ENCODE data around the gene TREML1. TPM values are rescaled to one million over a fixed set of nuclear protein-coding genes. Genes with fewer than 3 reads are reported as not detected.

TREML1 gene
- total and polyA plus RNA-seq, 2 donors (not counting 1 experiment from before 2014, with no cell fraction given): not detected

GRCh38 chr6:41200296-41200900, 46.3 kb upstream of the TREML1 start:
- Histone ChIP-seq H3K4me3 (replicated peaks in 1 of 4; ENCODE audit: control extremely low read depth in 1 of 4, insufficient read depth in 1 of 4, low read depth in 3 of 4, low read length in 4 of 4) (no peak overlapping the region), H4K20me1 (ENCODE audit: control insufficient read depth, extremely low read depth, insufficient read depth, low read length) (no peaks in the 10 kb centered on the region), H3K4me1 (ENCODE audit: control insufficient read depth, extremely low read depth, insufficient read depth, low read length) (no peaks in the 10 kb centered on the region), H3K36me3 (ENCODE audit: control insufficient read depth, insufficient read depth, low read length) (no peaks in the 10 kb centered on the region), H3K9ac (ENCODE audit: insufficient read depth, low read length) (no peak overlapping the region), H3K79me2 (ENCODE audit: control insufficient read depth, insufficient read depth, low read length) (no peaks in the 10 kb centered on the region), H3K27ac (ENCODE audit: insufficient read depth, low read length) (no peak overlapping the region), H3K27me3 (ENCODE audit: control insufficient read depth, insufficient read depth, low read length) (no peaks in the 10 kb centered on the region), H3K4me2 (ENCODE audit: extremely low read depth, insufficient read depth, low read length) (no peak overlapping the region), H3K9me3 (ENCODE audit: control insufficient read depth, insufficient read depth, low read depth, low read length) (no peaks in the 10 kb centered on the region), H2AFZ (ENCODE audit: low read length) (no peak overlapping the region)
- TF ChIP-seq CTCF (conservative IDR thresholded peaks at IDR 0.05 in 1 of 2, IDR thresholded peaks at IDR 0.05 in 1 of 2; ENCODE audit: low read depth in 1 of 2, low read length in 2 of 2) (no peak), EZH2 (IDR thresholded peaks at IDR 0.05; ENCODE audit: low read length, missing control alignments) (no peak)
- DNase-seq (ENCODE audit: low read depth in 2 of 2): peak in 1 of 2 donors; percentile 27

GRCh38 chr6:41199552-41200246, 45.6 kb upstream of the TREML1 start:
- H3K27ac ChIP-seq (ENCODE audit: insufficient read depth, low read length): no peak overlapping the region
- no peaks in the 10 kb centered on the region for H4K20me1 ChIP-seq (ENCODE audit: control insufficient read depth, extremely low read depth, insufficient read depth, low read length)
- no peaks in the 10 kb centered on the region for H3K79me2 ChIP-seq (ENCODE audit: control insufficient read depth, insufficient read depth, low read length)
- no peaks in the 10 kb centered on the region for H3K4me1 ChIP-seq (ENCODE audit: control insufficient read depth, extremely low read depth, insufficient read depth, low read length)
- no peaks in the 10 kb centered on the region for H3K9me3 ChIP-seq (ENCODE audit: control insufficient read depth, insufficient read depth, low read depth, low read length)
- no peak for DNase-seq (ENCODE audit: low read depth in 2 of 2)
- H3K9ac ChIP-seq (ENCODE audit: insufficient read depth, low read length): no peak overlapping the region
- no peaks in the 10 kb centered on the region for H3K36me3 ChIP-seq (ENCODE audit: control insufficient read depth, insufficient read depth, low read length)
- TF ChIP-seq CTCF (conservative IDR thresholded peaks at IDR 0.05 in 1 of 2, IDR thresholded peaks at IDR 0.05 in 1 of 2; ENCODE audit: low read depth in 1 of 2, low read length in 2 of 2): no peak
- H3K4me3 ChIP-seq (replicated peaks in 1 of 4; ENCODE audit: control extremely low read depth in 1 of 4, insufficient read depth in 1 of 4, low read depth in 3 of 4, low read length in 4 of 4): no peak overlapping the region
- no peaks in the 10 kb centered on the region for H3K27me3 ChIP-seq (ENCODE audit: control insufficient read depth, insufficient read depth, low read length)
- H3K4me2 ChIP-seq (ENCODE audit: extremely low read depth, insufficient read depth, low read length): no peak overlapping the region
- H2AFZ ChIP-seq (ENCODE audit: low read length): no peak overlapping the region

GRCh38 chr6:41197234-41197633, 43.1 kb upstream of the TREML1 start:
- Histone ChIP-seq H3K9ac (ENCODE audit: insufficient read depth, low read length) (no peak overlapping the region), H4K20me1 (ENCODE audit: control insufficient read depth, extremely low read depth, insufficient read depth, low read length) (no peaks in the 10 kb centered on the region), H3K4me2 (ENCODE audit: extremely low read depth, insufficient read depth, low read length) (no peak overlapping the region), H3K9me3 (ENCODE audit: control insufficient read depth, insufficient read depth, low read depth, low read length) (no peaks in the 10 kb centered on the region), H3K36me3 (ENCODE audit: control insufficient read depth, insufficient read depth, low read length) (no peaks in the 10 kb centered on the region), H3K4me1 (ENCODE audit: control insufficient read depth, extremely low read depth, insufficient read depth, low read length) (no peaks in the 10 kb centered on the region), H3K79me2 (ENCODE audit: control insufficient read depth, insufficient read depth, low read length) (no peaks in the 10 kb centered on the region), H3K27me3 (ENCODE audit: control insufficient read depth, insufficient read depth, low read length) (no peaks in the 10 kb centered on the region), H2AFZ (ENCODE audit: low read length) (no peak overlapping the region), H3K27ac (ENCODE audit: insufficient read depth, low read length) (no peak overlapping the region), H3K4me3 (replicated peaks in 1 of 4; ENCODE audit: control extremely low read depth in 1 of 4, insufficient read depth in 1 of 4, low read depth in 3 of 4, low read length in 4 of 4) (no peak overlapping the region)
- TF ChIP-seq EZH2 (IDR thresholded peaks at IDR 0.05; ENCODE audit: low read length, missing control alignments) (no peak), CTCF (conservative IDR thresholded peaks at IDR 0.05 in 1 of 2, IDR thresholded peaks at IDR 0.05 in 1 of 2; ENCODE audit: low read depth in 1 of 2, low read length in 2 of 2) (no peak)
- DNase-seq (ENCODE audit: low read depth in 2 of 2): no peak
